PC-9 (cell line): ENCODE data around the gene HNRNPAB. TPM values are rescaled to one million over a fixed set of nuclear protein-coding genes. Genes with fewer than 3 reads are reported as not detected.

Experiments
- BruUV-seq: library from RNA; stranded (reverse); fragments of 400-500 nt; replicated peaks from 2 replicates; lab custom pipeline; 2021; lab: Mats Ljungman, UMichigan
- CTCF ChIA-PET: fragments of 300-600 bp; sonication (Branson Sonifier 250); formaldehyde crosslinking; loops from one replicate; lab custom pipeline; 2022; ENCODE audit warnings: antibody characterized with exemption; lab: Charles Lee
- POLR2A ChIA-PET: fragments of 300-600 bp; sonication (Branson Sonifier 250); formaldehyde crosslinking; loops from one replicate; lab custom pipeline; 2022; ENCODE audit warnings: antibody characterized with exemption; ENCODE audit not compliant: unreplicated experiment; lab: Charles Lee
- DNase-seq, 2 experiments: peaks; one replicate each; pipeline versions ENCODE4 v3.0.0 to v3.0.0-alpha.2; 2015 to 2022; ENCODE audit warnings: mixed read lengths in 1 of 2
- H2AFZ ChIP-seq: fragments of 200-600 bp; sonication (generic); 2 replicates; pipeline ENCODE4 v1.8.1; 2017; ENCODE audit warnings: antibody characterized with exemption
- H3F3A ChIP-seq: fragments of 200-600 bp; sonication (generic); 2 replicates; pipeline ENCODE4 v1.8.1; 2017; ENCODE audit warnings: antibody characterized with exemption, mild to moderate bottlenecking, low read depth; ENCODE audit not compliant: insufficient read depth
- H3K27ac ChIP-seq: fragments of 200-600 bp; sonication (generic); 2 replicates; pipeline ENCODE4 v1.6.1; 2016; ENCODE audit warnings: mixed run types
- H3K27me3 ChIP-seq: fragments of 200-600 bp; sonication (generic); 2 replicates; pipeline ENCODE4 v1.6.1; 2016; ENCODE audit warnings: low read depth, mixed run types; ENCODE audit not compliant: insufficient read depth
- H3K36me3 ChIP-seq: fragments of 200-600 bp; sonication (generic); 2 replicates; pipeline ENCODE4 v1.6.1; 2016; ENCODE audit warnings: low read depth, mixed run types
- H3K4me1 ChIP-seq: fragments of 200-600 bp; sonication (generic); replicated peaks from 2 replicates; pipeline ENCODE4 v1.6.1; 2016; ENCODE audit warnings: mixed run types; ENCODE audit not compliant: insufficient read depth
- H3K4me2 ChIP-seq: fragments of 200-600 bp; sonication (generic); 2 replicates; pipeline ENCODE4 v1.6.1; 2017; ENCODE audit warnings: mixed run types
- H3K4me3 ChIP-seq: fragments of 200-600 bp; sonication (generic); 2 replicates; pipeline ENCODE4 v1.6.1; 2016; ENCODE audit warnings: mixed run types
- H3K79me2 ChIP-seq: fragments of 200-600 bp; sonication (generic); 2 replicates; pipeline ENCODE4 v1.6.1; 2017; ENCODE audit warnings: low read depth, mixed run types
- H3K9me2 ChIP-seq: fragments of 200-600 bp; sonication (generic); 2 replicates; pipeline ENCODE4 v1.8.1; 2017; ENCODE audit warnings: mild to moderate bottlenecking; ENCODE audit not compliant: insufficient read depth
- H3K9me3 ChIP-seq: fragments of 200-600 bp; sonication (generic); 2 replicates; pipeline ENCODE4 v1.8.1; 2016; ENCODE audit warnings: low read depth; ENCODE audit not compliant: insufficient read depth
- H4K20me1 ChIP-seq: fragments of 200-600 bp; sonication (generic); 2 replicates; pipeline ENCODE4 v1.8.1; 2017; ENCODE audit not compliant: insufficient read depth
- EZH2 ChIP-seq: fragments of 200-600 bp; sonication (generic); IDR thresholded peaks from 2 replicates; pipeline ENCODE4 v1.8.0; 2017; ENCODE audit warnings: antibody characterized with exemption, low read depth
- intact Hi-C: fragments of 100-400 bp; cut with micrococcal nuclease; formaldehyde crosslinking; loops from one replicate; pipeline ENCODE4 v1.10.0; 2022; ENCODE audit not compliant: unreplicated experiment
- total RNA-seq: library from RNA; stranded (reverse); gene quantifications from 2 replicates; pipeline ENCODE4 v1.2.3, GENCODE V29; 2021
- TF ChIP-seq, protein P1 (sequence below): fragments of 200-600 bp; sonication (generic); conservative IDR thresholded peaks from 2 replicates; pipeline ENCODE4 v1.6.1; 2017; ENCODE audit warnings: mixed run types, antibody characterized with exemption, mild to moderate bottlenecking, moderate library complexity

The HNRNPAB gene
- total RNA-seq, 1 experiment from 2014 or later, result 193 TPM

DNA sequence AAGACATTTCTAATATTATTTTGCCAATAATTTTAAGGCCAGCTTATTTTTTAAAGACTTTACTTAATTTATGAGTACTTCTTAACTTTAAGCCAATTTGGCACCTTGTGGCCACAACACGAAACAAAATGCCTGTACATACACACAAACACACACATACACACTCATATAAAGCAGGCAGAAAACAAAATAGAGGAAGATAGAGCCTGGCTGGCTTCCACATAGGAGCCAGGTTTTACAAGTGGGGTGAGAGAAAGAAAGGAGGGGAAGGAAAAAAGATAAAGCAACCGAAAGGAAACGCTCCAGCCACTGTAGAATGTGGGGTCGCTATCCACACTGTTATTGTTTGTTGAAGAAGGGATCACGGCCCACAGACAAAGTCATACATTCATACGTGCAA is 27.5 kb upstream of the HNRNPAB start:
- Histone ChIP-seq H3K27me3 (no peaks in the 10 kb centered on the region), H3K9me2 (no peaks in the 10 kb centered on the region), H3K9me3 (no peaks in the 10 kb centered on the region), H3K79me2 (no peaks in the 10 kb centered on the region), H3K36me3 (no peaks in the 10 kb centered on the region), H4K20me1 (no peaks in the 10 kb centered on the region), H3K27ac (no peak overlapping the region), H2AFZ (no peak overlapping the region), H3F3A (peaks cover 5% of the 10 kb centered on the region; the same call in 1 of the 2 replicates), H3K4me3 (no peak overlapping the region), H3K4me2 (no peak overlapping the region), H3K4me1 (peaks cover under 1% of the 10 kb centered on the region; the same call in 1 of the 2 replicates)
- no TSS peak for BruUV-seq
- DNase-seq, result no peak
- intact Hi-C loops, result no loop called here
- ChIA-PET POLR2A (no interaction called here), CTCF (no interaction called here)
- TF ChIP-seq EZH2, result no peak
- TF ChIP-seq, protein P1, sequence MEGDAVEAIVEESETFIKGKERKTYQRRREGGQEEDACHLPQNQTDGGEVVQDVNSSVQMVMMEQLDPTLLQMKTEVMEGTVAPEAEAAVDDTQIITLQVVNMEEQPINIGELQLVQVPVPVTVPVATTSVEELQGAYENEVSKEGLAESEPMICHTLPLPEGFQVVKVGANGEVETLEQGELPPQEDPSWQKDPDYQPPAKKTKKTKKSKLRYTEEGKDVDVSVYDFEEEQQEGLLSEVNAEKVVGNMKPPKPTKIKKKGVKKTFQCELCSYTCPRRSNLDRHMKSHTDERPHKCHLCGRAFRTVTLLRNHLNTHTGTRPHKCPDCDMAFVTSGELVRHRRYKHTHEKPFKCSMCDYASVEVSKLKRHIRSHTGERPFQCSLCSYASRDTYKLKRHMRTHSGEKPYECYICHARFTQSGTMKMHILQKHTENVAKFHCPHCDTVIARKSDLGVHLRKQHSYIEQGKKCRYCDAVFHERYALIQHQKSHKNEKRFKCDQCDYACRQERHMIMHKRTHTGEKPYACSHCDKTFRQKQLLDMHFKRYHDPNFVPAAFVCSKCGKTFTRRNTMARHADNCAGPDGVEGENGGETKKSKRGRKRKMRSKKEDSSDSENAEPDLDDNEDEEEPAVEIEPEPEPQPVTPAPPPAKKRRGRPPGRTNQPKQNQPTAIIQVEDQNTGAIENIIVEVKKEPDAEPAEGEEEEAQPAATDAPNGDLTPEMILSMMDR, result no peak

DNA sequence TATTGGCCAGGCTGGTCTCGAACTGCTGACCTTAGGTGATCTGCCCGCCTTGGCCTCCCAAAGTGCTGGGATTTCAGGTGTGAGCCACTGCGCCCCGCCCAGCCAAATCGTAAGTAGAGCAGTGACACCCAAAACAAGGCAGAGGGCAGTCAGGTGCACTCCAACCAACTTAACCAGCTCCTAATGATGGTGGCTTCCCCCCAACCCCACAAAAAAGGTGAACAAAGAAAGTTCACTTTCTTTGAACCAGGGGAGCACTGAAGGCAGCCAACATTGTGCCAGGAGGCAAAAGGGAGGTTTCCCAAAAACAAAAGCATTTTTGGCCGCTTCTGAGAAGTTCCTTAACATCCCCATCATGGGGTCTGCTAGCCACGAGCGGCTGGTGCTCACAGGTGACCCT is 26.8 kb upstream of the HNRNPAB start:
- ChIA-PET POLR2A (no interaction called here), CTCF (no interaction called here)
- no peaks in the 10 kb centered on the region for H3K79me2 ChIP-seq
- no peaks in the 10 kb centered on the region for H4K20me1 ChIP-seq
- intact Hi-C loops, result no loop called here
- H3K36me3 ChIP-seq, result no peaks in the 10 kb centered on the region
- H3K4me1 ChIP-seq, result peaks cover 9% of the 10 kb centered on the region; the same call in 1 of the 2 replicates
- no TSS peak for BruUV-seq
- H3K27me3 ChIP-seq, result no peaks in the 10 kb centered on the region
- H3K9me3 ChIP-seq, result no peaks in the 10 kb centered on the region
- H2AFZ ChIP-seq, result no peak overlapping the region
- no peak for DNase-seq
- no peak for TF ChIP-seq EZH2
- TF ChIP-seq, protein P1, result no peak
- no peak overlapping the region for H3K27ac ChIP-seq
- H3K4me2 ChIP-seq, result no peak overlapping the region
- no peaks in the 10 kb centered on the region for H3K9me2 ChIP-seq
- no peak overlapping the region for H3K4me3 ChIP-seq
- peaks cover 8% of the 10 kb centered on the region; the same call in 1 of the 2 replicates for H3F3A ChIP-seq

DNA sequence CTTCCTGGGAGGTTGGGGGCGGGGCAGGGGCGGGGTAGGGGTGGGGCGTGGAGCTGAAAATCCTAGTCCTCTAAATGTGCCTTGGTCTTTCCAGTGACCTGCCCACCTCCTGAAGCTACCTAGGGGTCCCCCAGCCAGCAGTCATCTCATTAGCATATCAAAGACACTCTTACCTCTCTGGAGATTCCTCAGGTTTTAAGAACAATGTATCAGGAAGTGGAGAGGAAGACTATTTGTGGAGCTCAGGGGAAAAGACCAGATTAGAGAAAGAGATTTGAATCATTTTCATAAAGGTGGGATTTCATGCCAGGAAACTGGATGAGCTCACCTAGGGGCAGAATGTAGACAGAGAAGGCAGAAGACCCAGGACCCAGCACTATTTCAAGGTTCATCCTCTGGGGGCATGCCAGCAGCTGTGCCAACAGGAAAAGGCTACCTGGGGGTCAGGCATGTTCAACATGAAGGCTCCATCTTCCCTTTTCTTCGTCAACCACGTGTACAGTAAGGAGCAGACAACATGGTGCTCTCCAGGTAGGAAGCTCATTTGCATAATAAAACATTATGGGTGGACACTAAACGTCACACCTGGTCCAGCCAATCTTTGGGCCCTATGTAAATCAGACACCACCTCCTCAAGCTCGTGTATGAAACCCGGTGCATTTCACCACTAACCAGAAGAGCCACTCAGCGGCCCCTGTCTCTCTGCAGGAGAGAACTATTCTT is 24.0 kb upstream of the HNRNPAB start:
- Histone ChIP-seq H3K27ac (no peak overlapping the region), H3F3A (peaks cover 9% of the 10 kb centered on the region; the same call in 1 of the 2 replicates), H4K20me1 (no peaks in the 10 kb centered on the region), H3K79me2 (no peaks in the 10 kb centered on the region), H2AFZ (no peak overlapping the region), H3K4me2 (no peak overlapping the region), H3K4me3 (no peak overlapping the region), H3K36me3 (no peaks in the 10 kb centered on the region), H3K27me3 (no peaks in the 10 kb centered on the region), H3K9me2 (no peaks in the 10 kb centered on the region), H3K4me1 (peaks cover 12% of the 10 kb centered on the region; the same call in 1 of the 2 replicates), H3K9me3 (no peaks in the 10 kb centered on the region)
- DNase-seq, result no peak
- ChIA-PET CTCF (interaction anchor here (0.5 kb wide), 1 partner anchor 809 kb away, joined by 4 read pairs; no protein-coding TSS in a partner anchor), POLR2A (no interaction called here)
- BruUV-seq, result no TSS peak
- TF ChIP-seq, protein P1, result no peak
- TF ChIP-seq EZH2, result no peak
- intact Hi-C loops, result no loop called here
